ENCODE results near the gene P2RY2.

P2RY2 gene

DNA sequence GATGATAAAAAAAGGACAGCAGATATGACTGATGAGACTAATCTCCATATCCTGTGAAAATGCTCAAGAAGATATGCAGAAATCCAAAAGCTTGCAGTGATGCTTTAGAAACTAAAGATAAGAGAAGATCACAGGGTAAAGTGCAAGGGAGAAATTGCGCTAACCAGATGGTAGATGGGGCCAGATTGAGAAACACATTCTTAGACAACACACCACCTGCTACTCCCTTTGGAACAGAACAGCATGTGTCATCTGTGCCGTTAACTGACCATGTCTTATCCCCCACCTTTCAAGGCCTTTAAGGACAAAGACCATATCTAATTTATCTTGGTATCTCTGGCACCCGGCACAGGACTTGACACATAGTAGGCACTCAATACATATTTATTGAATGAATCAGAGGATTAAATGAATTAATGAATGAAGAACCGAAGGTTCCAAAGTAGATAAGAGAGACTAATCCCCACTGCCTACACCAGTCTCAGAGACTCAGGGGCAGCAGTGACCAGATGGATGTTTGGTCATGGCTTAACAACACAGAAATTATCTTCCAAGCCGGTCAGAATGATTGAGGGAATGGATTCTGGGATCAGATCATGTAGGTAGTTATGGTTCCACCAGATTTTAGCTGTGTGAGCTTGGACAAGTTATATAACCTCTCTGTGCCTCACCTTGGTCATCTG lies 12.3 kb upstream of the P2RY2 start:
- no peak for DNase-seq (ENCODE audit: low read depth)

DNA sequence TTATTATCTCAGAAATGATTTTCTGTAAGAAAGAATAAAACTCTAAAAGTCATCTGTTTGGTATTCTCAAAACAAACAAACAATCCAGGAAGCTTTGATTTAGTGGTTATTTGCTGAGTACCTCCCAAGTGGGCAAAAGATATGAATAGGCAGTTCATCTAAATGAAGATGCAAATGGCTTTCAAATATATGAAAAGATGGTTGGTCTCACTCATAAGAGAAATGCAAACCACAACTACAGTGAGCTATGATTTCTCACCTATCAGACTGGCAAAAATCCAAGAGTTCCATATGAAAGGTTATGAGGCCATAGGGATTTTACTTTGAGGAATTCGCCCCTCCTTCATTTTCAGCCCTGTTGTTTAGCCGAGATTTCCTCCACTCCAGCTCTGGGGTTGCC lies 11.3 kb upstream of the P2RY2 start:
- no peak for DNase-seq (ENCODE audit: low read depth)

DNA sequence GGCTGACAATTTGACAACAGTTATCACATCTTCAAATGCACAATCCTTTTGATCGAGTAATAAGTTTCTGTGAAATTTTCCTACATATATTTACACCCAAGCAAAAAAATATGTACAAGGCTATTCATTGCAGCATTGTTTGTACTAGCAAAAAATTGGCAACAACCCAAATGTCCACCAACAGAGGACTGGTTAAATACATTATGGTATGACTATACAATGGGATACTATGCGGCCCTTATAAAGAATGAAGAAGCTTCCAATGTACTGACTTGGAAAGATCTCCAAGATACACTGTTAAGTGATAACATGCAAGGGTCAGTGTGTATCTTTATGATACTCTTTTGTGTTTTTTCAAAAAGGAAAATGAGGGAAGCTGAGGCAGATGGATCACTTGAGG lies 8.2 kb upstream of the P2RY2 start:
- DNase-seq (ENCODE audit: low read depth), result no peak

DNA sequence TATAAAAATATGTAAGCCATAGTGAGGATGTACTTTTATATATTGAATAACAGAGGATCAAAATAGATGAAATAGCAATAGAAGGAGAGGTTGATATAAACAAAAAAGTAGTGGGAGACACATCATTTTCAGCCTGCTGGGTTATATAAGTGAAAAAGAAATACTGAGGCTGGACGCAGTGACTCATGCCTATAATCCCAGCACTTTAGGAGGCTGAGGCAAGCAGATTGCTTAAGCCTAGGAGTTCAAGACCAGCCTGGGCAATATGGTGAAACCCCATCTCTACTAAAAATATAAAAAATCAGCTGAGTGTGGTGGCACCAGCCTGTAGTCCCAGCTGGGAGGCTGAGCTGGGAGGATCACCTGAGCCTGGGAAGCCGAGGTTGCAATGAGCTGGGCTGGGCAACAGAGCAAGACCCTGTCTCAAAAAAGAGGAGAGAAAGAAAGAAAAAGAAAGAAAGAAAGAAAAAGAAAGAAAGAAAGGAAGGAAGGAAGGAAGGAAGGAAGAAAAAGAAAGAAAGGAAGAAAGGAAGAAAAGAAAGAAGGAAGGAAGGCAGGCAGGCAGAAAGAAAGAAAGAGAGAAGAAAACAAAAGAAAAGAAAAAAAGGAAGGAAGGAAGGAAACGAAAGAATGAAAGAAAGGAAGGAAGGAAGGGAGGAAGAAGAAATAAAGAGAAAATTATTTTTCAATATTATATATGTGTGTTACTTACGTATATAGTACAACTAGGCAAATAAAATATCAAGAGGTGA lies 7.0 kb upstream of the P2RY2 start:
- no peak for DNase-seq (ENCODE audit: low read depth)

DNA sequence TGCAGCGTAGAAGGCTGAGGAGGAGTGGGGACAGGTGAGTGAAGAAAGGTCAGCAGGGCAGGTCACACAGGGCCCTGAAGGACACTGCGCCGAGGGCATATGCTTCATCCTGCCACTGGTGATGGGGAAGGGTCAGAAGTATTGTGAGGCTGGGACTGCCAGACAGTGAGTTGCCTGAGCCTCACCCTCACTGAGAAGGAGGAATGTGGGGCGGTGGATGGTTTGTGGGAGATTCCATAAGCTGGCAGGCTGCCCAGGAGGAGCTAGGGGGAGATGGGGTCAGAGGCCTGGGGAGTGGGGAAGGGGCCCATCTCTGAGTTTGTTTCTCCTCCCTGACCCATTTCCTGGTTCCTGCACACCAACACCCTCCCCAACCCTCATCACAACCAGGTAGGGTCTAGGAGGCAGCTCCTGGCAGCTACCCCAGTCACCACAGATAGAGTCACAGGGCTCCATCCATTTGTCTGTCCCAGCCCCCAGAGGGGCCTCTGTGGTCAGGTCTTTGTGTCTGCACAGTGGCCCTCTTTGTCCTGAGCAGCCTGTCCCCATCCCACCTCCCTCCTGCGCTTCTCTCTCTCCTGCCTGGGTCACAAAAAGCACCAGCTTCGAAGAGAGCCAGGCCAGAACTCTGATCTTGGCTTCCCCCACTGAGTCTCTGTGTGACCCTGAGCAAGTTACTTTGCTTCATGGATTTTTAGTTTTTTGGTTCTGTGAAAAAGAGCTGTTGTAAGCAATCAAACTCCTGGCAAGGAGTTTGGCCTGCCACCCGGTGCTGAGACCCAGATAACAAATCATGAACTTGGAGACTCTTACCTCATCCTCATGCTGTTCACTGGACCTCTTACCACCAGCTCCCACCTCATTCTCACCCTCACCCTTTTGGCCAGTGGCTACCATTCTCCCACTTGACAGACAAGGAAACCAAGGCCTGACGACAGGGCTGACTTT lies 4.6 kb upstream of the P2RY2 start:
- DNase-seq (ENCODE audit: low read depth), result no peak

DNA sequence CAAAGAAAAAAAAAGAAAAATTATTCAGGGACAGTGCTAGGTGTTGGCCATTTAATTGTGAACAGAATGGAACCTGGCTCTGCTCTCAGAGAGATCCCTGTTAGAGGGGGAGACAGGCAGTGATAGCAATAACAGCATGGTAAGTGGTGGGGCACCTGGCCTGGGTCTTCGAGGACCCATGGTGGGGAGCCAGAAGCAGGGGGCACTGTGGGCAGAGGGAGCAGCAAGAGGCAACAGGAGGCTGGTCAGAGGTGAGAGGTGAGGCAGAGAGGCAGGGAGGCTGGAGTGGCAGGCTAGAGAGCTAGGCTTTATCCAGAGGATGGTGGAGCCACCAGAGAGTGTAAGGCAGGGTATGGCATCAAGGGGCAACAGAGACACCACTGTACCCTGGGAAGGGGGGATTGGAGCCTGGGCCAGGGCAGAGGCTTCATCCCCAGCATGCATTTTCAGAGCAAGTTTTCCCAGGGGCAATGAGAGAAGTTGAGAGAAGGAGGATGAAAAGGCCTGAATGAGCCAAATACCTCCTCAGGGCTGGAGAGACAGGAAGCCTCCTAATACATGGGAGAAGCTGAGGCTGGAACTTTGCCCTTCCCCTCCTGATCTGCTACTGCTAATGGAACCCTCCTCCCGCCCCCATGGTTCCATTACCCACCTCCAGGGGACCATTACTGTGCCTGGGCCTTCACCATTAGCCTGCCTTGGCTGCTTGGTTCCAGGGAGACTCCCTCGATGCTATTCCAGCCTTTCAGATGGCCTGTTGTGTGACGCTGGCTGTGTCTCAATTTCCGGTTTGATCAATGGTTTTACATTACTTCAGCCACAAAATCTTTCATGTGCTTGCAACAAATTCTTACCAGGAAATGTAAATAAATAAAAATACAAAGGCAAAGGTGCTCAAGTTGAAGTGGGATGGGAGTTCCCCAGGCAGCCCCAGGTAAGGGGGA lies 2.6 kb upstream of the P2RY2 start:
- no peak for DNase-seq (ENCODE audit: low read depth)

DNA sequence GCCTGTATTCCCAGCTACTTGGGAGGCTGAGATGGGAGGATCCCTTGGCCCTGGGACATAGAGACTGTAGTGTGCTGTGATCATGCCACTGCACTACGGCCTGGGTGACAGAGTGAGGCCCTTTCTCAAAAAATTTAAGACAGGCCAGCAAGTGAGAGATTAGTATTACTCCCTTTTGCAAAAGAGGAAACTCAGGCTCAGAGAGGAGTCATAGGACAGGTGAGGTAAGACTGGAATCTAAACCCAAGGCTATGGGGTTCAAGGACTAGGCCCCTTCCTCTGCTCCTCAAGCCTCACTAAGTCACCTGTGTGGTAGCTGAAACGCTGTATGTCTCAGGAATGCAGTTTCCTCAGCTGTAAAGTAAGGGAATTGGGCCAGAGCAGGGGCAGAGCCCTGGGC lies 1.6 kb upstream of the P2RY2 start:
- no peak for DNase-seq (ENCODE audit: low read depth)

DNA sequence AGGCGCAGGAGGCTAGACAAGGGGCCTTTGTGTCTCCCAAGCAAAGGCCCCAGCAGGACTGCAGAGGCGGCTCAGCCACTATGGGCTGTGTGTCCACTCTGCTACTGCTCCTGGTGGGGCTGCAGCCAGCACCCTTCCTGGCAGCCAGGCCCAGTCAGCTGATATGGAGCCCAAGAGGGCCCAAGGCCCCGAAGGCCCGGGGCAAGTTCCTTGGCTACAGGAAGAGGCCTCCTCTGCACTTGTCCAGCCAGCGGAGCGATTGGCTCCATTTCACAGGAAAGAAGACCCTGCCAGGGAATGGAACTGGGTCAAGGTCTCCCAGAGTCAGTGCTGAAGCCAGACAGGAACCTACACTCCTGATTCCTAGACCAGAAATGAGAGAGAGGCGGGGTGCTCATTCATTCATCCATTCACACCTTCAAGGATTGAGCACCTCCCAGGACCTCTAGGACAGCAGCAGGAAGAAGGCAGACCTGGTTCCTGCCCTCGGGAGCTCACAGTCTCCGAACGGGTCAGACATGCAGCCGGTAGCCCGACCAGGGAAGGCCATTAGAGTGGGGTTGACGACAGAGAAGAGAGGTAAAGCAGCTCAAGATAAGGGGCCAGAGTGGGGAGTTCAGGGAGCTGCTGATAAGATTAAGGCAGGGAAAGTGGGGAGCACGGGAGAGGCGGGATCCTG lies 811 bp upstream of the P2RY2 start:
- no peak for DNase-seq (ENCODE audit: low read depth)

DNA sequence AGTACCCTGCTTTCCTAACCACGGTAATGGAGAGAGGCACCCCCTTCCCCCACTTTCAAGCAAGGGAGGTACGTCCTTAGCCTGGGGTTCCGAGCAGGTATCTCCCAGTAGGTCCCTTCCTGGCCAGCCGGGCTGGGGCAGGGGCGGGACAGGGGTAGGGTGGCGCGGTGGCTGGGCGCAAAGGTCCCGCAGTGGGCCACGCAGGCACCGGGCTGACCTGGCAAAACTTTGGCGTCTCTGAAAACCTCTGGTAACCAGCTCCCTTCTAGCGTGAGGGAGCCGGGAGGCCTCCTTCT lies 323 bp upstream of the P2RY2 start:
- no peak for DNase-seq (ENCODE audit: low read depth)

DNA sequence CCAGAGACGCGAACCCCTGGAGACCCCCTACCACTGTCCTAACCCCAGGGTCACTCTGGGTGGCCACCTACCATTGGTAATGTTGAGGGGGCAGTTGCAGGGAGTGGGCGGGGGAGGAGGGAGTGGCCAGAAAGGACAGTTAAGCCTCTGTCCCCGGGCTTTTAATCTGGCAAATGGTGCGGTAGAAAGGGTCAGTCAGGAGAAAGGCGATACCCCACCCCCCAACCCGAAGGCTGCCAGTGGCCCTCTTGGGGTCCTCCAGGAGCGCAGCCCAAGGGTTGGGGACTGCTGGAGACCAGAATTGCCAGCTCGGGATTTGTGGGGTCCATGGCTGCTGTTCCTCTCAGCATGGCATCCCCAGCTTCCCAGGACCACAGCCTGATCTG lies 742 bp downstream of the P2RY2 start:
- DNase-seq (ENCODE audit: low read depth), result no peak

DNA sequence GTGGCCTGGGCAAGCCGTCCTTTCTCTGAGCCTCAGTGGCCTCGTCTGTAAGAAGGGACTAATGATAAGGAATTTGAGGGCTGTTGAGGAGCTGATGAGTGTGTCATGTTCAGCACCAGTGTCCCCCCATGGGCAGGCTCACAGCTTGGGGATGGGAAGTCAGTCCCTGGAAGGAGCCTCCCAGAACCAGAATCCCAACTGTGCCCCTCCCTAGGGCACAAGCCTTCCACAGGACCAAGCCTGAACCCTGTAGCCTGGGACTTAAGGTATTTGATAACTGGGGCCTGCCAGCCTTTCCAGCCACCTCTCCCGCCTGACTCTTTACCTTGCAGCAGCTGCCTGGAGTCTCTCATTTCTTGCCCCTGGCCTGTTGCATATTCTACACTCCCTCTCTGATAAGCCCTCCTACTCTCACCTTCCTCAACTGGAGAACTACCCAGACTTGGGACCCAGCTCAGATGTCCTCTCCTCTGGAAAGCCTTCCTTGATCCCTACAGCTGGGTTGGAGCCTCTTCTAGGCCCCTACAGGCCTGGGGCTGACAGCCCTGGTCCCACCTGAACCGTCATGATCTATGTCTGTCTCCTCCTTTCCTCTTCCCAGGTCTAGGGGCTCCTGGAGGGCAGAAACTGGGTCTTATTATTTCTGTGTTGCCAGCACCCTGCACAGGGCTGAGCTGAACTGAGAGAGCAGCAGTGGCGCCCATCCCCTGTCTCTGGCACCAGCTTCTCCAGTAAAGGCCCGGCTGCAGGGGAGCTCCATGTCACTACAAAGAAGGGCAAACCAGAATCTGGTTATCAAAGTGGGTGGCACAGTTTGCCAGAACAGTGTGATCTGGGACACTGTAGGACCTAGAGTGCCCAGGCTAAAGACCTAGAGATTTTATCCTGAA lies 1.6 kb downstream of the P2RY2 start:
- DNase-seq (ENCODE audit: low read depth), result no peak

DNA sequence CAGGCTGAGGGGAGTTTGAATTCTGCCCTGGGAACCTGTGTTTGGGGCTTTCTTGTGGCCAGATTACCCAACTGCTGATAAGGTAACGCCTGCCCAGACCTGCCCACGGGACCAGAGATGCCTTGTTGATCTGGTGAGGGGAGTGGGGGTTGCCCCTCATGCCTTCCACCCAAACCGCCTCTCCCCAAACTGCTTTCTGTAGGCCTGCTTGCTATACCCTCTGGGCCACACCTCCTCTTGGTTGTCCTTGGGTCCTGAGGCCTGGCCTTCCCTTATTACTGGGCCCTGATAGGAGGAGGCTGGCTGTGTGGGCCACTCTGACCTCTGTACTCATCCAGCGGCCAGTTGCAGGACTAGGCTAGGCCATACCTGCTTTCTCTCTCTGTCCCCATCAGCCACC lies 3.4 kb downstream of the P2RY2 start:
- DNase-seq (ENCODE audit: low read depth), result no peak

DNA sequence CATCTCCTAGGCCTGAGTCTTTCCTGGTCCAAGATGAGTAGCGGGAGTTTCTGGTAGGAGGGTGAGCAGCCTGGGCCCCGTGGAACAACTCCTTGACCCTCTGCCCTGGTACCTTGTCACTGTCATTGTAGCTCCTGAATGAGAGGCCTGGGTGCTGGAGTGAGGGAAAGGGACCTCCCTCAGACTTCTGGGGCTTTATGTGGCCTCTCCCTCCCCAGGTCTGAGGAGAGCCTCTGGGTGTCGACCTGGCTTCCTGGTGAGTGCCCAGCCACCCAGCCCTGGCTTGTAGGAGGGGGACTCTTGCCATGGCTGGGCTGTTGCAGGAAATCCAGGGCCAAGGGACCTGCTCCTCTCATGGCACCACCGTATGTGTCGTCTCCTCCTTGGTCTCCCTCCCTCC lies 3.9 kb downstream of the P2RY2 start:
- no peak for DNase-seq (ENCODE audit: low read depth)

DNA sequence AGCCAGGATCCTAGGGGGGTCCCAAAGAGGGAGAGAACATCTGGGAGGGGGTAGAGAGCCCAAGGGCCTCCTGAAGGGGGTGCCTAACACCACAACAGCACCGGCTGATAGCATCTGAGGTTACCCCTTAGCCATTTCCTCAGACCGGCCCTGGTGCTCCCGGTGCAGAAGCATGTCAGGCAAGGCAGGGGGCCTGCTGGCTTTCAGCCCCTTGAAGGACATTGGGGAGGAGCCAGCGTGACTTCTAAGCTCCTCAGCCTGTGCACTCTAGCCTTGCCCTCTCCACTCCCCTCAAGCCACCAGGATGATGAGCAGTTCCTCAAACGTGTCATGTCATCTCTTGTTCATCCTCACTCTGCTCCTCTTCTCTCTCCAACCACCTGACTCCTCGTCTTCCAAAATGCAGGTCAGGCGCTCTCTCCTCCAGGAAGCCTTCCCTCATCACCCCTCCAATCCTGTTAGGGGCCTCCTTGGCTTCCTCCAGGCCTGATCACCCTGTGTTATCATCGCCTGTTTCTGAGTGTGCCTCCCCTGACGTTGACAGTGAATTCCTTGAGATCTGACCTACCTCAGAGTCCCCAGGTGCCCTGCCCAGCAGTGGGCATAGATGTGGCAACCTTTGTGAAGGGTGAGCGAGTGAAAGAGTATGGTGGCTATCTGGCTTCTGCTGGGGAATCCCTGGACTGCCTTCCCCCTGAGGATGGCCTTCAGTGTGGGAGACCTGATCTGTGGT lies 6.1 kb downstream of the P2RY2 start:
- DNase-seq (ENCODE audit: low read depth), result no peak

DNA sequence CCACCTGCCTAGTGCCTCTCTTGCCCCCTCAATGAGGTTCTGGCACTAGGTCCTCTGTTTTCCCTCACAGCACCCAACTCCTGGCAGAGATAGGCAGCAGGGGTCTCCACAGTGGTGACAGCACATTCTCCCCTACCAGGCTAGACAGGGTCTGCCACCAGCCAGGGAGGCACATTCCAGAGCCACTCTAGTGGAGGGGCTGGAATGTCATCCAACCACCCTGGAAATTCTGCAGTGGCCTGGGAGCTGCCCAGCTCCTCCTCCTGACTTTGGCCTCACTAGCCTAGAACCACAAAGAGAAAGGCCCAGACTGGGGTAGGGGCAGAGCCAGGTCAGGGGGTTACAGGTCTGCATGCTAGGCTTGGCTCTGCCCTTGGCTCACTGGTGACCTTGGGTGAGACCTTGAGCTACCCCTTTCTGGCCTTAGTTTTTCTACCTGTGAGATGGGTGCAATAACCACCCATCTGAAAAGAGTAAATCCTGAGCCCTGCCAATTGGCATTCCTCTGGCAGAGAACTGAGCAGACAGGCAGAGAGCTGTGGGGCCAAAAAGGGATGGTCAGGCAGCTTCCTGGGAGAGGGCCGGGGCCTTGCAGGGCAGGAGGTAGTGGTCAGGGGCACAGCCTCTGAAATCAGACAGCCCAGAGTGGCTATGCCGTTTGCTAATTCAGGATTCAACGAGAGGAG lies 7.1 kb downstream of the P2RY2 start:
- no peak for DNase-seq (ENCODE audit: low read depth)

DNA sequence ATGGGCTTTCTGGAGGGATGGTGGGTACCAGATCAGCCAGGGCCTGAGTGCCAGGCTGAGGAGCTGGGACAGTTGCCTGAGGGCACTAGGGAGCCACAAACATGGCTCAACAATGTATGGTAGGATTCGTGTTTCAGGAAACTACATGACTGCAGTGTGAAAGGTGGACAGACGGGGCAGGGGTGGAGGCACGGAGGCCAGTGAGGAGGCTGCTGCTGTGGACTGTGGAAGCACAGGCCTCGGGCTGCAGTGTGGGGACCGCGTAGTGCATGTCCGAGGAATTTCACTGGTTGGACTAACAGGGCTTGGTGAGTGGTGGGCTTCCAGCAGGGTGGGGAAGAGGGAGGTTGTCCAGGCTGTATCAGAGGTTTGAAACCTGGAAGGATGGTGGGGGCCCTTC lies 7.8 kb downstream of the P2RY2 start:
- DNase-seq (ENCODE audit: low read depth), result no peak

DNA sequence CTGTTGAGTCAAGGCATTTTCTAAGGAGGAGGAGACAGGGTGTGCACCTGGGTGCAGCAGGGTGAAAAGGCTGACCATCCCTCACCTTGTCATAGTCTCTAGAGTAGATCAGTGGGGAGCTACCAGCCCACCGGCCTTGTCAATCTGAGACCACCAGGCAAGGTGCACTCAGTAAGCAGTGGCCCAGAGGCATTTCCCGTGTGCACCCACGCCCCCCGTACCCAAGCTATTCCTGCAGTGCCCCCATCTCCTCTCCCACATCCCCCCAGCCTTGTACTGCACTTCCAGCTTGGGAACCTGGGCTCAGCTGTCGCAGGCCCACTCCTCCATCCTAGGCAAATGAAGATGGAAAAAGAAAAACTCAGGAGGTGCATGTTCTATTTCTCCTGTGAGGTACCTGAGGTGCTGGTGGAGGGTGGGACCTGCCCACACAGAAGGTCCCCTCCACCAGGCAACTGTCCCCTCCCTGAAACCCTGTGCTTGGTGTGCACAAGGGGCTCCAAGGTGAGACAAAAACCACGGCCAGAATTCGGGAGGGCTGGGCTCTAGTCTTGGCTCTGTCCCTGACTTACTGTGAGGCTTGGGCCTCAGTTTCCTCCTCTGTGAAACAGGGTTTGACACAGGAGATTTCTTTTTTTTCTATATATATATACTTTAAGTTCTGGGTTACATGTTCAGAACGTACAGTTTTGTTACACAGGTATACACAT lies 8.4 kb downstream of the P2RY2 start:
- no peak for DNase-seq (ENCODE audit: low read depth)

DNA sequence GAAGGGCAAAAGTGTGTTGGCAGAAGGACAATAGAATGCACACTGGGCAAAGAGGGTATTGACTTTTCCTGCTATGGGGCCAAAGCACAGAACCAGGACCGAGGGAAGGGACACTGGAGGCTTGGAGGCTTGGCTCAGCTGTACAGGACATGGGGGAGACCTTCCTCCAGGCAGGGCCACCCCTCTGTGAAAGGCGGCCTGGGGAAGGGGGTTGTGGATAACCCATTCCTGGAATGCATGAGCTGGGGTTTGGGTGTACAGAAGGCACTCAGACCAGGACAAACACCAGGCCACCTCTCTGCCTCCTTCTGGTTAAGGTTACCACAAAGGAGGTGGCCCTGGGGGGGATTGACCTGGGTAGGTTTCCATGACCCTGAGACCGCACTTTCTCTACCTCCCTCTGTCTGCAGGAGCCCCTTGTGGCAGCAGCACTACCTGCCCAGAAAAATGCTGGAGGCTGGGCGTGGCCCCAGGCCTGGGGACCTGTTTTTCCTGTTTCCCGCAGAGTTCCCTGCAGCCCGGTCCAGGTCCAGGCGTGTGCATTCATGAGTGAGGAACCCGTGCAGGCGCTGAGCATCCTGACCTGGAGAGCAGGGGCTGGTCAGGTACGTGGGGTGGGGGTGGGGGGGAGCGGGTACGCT lies 9.6 kb downstream of the P2RY2 start:
- no peak for DNase-seq (ENCODE audit: low read depth)

Measured in T follicular helper cell (primary cell).